Gastrocnemius medialis (tissue), 4 donors: ENCODE results near the gene SFSWAP. TPM values are rescaled to one million over a fixed set of nuclear protein-coding genes. Genes with fewer than 3 reads are reported as not detected.
"Not testable (repeated sequence)": the region's sequence is repeated elsewhere in the genome, so short reads cannot be mapped to it uniquely, and the experiment has no call there.

ENCODE experiments used
- ATAC-seq, 2 donors: fragments of 150-250 bp; one replicate each; pipeline ENCODE4 v1.9.1; 2016
- DNase-seq, 2 donors: peaks; one replicate each; pipeline ENCODE4 v3.0.0-alpha.2; 2019
- H3K27ac ChIP-seq, 4 donors: fragments of 200-600 bp; sonication (generic); 1 replicate in 1 of 4; 2 replicates in 3 of 4; pipeline ENCODE4 v1.5.1; 2016 to 2018; ENCODE audit warnings: mild to moderate bottlenecking in 2 of 4, moderate library complexity in 1 of 4
- H3K27me3 ChIP-seq, 3 donors: fragments of 200-600 bp; sonication (generic) in 2 of 3; 1 replicate in 1 of 3; 2 replicates in 2 of 3; pipeline versions ENCODE4 v1.5.1 to v1.6.0; 2016 to 2019; ENCODE audit warnings: mild to moderate bottlenecking in 1 of 3, moderate library complexity in 1 of 3
- H3K36me3 ChIP-seq, 2 donors: fragments of 200-600 bp; sonication (generic) in 1 of 2; one replicate each; pipeline ENCODE4 v1.5.1; 2017 to 2018
- H3K4me1 ChIP-seq, 2 donors: fragments of 200-600 bp; sonication (generic) in 1 of 2; one replicate each; pipeline ENCODE4 v1.5.1; 2016 to 2017; ENCODE audit warnings: mild to moderate bottlenecking in 2 of 2
- H3K4me3 ChIP-seq, 4 donors: fragments of 200-600 bp; sonication (generic) in 3 of 4; 1 replicate in 1 of 4; 2 replicates in 3 of 4; pipeline ENCODE4 v1.5.1; 2016 to 2019; ENCODE audit warnings: mild to moderate bottlenecking in 2 of 4
- H3K9me3 ChIP-seq, 3 donors: fragments of 200-600 bp; sonication (generic) in 2 of 3; 1 replicate in 1 of 3; 2 replicates in 2 of 3; pipeline ENCODE4 v1.5.1; 2016 to 2019
- POLR2A ChIP-seq, 2 donors: fragments of 450-650 bp; IDR thresholded peaks; one replicate each; pipeline ENCODE4 v1.6.1; 2017; ENCODE audit warnings: antibody characterized with exemption in 2 of 2, mild to moderate bottlenecking in 2 of 2, moderate library complexity in 2 of 2
- in situ Hi-C, 4 donors: fragments of 200-750 bp; cut with MboI; loops; one replicate each; pipeline versions ENCODE4 v1.15.0 to v1.8.0; 2017; ENCODE audit warnings: low sequenced_read_pairs in 4 of 4
- intact Hi-C: fragments of 100-400 bp; cut with DNase I; formaldehyde crosslinking; loops from one replicate; pipeline ENCODE4 v1.15.1; 2023; ENCODE audit warnings: low total_unique reads
- total RNA-seq, 4 donors: library from RNA; depleted of rRNA; stranded (reverse); fragments of >200 nt; gene quantifications; one replicate each; pipeline versions ENCODE4 v1.1.0 to v1.2.3, GENCODE V29; 2016
- TF ChIP-seq, protein P1 (sequence below), 5 experiments: fragments of 450-650 bp in 3 of 5; fragments of 200-600 bp in 2 of 5; sonication (generic) in 2 of 5; IDR thresholded peaks in 4 of 5; conservative IDR thresholded peaks in 1 of 5; 1 replicate in 4 of 5; 2 replicates in 1 of 5; pipeline ENCODE4 v1.5.1; 2016 to 2019; ENCODE audit warnings: antibody characterized with exemption in 5 of 5, mild to moderate bottlenecking in 3 of 5, moderate library complexity in 3 of 5

SFSWAP gene
- total RNA-seq, 4 donors from 2014 or later = 18.0 to 29.7 (median 25.4) TPM

DNA sequence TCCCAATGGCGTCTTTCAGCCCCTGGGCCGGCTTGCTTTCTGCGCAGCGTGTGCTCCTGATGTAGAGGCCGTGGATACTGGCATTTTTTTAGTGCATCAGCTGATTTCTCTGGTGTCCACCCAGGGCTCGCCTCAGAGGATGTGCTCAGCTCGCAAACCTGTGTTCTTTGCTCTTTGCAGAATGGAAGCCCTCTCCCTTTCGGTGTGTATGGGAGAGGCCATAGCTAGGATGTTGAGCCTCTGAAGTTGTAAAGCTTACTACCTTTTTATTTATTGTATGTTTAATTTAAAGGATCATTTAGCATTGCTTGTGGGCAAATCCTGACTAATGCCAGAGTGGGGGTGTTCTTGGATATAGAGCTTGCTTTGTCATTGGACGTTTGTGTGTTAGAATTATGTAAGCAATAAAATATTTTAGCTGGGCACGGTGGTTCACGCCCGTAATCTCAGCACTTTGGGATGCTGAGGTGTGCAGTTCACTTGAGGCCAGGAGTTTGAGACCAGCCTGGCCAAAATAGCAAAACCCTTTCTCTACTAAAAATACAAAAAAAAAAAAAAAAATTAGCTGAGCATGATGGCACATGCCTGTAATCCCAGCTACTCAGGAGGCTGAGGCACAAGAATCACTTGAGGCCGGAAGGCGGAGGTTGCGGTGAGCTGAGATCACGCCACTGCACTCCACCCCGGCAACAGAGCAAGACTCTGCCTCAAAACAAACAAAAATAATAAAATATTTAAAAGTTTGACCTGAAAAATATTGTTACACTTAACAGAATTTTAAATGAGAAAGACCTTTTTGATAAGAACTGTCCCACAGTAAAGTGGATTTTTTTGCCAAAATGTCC lies 64.7 kb downstream of the SFSWAP start:
- no peak for ATAC-seq

DNA sequence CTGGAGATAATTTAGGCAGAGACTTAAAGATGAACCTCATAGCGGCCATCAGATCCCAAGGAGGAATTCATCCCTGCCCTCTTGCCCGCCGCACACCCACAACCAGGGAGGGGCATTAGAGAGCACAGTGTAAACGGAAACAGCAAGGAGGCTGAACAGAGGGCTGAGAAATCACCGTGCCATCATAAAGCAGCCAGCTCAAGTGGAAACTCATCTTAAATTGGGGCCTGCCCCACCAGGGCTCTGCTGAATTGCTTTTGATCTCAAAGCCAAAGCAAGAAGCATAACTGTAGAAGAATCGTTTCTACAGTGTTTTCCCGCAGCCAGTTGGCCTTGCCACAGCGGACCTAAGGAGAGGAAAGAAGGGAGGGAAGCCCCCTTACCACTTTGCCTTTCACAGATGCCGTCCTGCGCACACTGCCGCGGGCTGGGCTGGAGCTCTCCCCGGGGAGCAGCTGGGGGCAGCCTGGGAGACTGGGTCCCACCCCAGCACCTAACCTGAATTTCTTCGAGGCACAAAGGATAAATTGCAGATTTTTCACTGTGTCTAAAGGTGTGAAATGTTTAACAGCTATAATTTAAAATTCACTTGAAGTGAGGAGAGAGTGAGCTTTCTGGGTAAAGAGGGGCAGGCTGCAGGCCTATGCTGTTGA lies 65.5 kb downstream of the SFSWAP start:
- no peak for ATAC-seq
- in situ Hi-C loops = no loop called here
- peaks cover 0 to 44% of the 10 kb centered on the region in 2 donors for H3K36me3 ChIP-seq

More for the DNA sequence above, 64.7 kb downstream of the SFSWAP start:
- in situ Hi-C loops (no loop called here), intact Hi-C loops (no loop called here)
- DNase-seq = no peak
- peaks cover 0 to 49% of the 10 kb centered on the region in 2 donors for H3K36me3 ChIP-seq
- peaks cover 0 to 7% of the 10 kb centered on the region in 2 donors for H3K4me1 ChIP-seq
- no peaks in the 10 kb centered on the region for H3K9me3 ChIP-seq
- H3K27me3 ChIP-seq = no peaks in the 10 kb centered on the region
- peak overlapping the region in 1 of 4 donors; percentile 49 for H3K27ac ChIP-seq
- H3K4me3 ChIP-seq = no peak overlapping the region
- TF ChIP-seq, protein P1, sequence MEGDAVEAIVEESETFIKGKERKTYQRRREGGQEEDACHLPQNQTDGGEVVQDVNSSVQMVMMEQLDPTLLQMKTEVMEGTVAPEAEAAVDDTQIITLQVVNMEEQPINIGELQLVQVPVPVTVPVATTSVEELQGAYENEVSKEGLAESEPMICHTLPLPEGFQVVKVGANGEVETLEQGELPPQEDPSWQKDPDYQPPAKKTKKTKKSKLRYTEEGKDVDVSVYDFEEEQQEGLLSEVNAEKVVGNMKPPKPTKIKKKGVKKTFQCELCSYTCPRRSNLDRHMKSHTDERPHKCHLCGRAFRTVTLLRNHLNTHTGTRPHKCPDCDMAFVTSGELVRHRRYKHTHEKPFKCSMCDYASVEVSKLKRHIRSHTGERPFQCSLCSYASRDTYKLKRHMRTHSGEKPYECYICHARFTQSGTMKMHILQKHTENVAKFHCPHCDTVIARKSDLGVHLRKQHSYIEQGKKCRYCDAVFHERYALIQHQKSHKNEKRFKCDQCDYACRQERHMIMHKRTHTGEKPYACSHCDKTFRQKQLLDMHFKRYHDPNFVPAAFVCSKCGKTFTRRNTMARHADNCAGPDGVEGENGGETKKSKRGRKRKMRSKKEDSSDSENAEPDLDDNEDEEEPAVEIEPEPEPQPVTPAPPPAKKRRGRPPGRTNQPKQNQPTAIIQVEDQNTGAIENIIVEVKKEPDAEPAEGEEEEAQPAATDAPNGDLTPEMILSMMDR (IDR thresholded peaks at IDR 0.05 in 4 of 5, conservative IDR thresholded peaks at IDR 0.05 in 1 of 5) = no peak
- no peak for TF ChIP-seq POLR2A (IDR thresholded peaks at IDR 0.05)

DNA sequence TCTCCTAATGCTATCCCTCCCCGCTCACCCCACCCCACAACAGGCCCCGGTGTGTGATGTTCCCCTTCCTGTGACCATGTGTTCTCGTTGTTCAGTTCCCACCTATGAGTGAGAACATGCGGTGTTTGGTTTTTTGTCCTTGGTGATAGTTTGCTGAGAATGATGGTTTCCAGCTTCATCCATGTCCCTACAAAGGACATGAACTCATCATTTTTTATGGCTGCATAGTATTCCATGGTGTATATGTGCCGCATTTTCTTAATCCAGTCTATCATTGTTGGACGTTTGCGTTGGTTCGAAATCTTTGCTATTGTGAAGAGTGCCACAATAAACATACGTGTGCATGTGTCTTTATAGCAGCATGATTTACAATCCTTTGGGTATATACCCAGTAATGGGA lies 66.4 kb downstream of the SFSWAP start:
- H3K4me1 ChIP-seq, H3K27ac ChIP-seq, DNase-seq, intact Hi-C loops, H3K27me3 ChIP-seq, ATAC-seq, H3K9me3 ChIP-seq, in situ Hi-C loops, H3K4me3 ChIP-seq: not testable (repeated sequence)
- peaks cover 0 to 43% of the 10 kb centered on the region in 2 donors for H3K36me3 ChIP-seq

More for the DNA sequence above, 65.5 kb downstream of the SFSWAP start:
- TF ChIP-seq POLR2A (IDR thresholded peaks at IDR 0.05) = no peak
- TF ChIP-seq, protein P1 (IDR thresholded peaks at IDR 0.05 in 4 of 5, conservative IDR thresholded peaks at IDR 0.05 in 1 of 5) = no peak
- DNase-seq = no peak
- Histone ChIP-seq H3K4me3 (no peak overlapping the region), H3K9me3 (no peaks in the 10 kb centered on the region), H3K27me3 (no peaks in the 10 kb centered on the region), H3K4me1 (peaks cover 0 to 7% of the 10 kb centered on the region in 2 donors), H3K27ac (no peak overlapping the region)
- intact Hi-C loops = no loop called here

DNA sequence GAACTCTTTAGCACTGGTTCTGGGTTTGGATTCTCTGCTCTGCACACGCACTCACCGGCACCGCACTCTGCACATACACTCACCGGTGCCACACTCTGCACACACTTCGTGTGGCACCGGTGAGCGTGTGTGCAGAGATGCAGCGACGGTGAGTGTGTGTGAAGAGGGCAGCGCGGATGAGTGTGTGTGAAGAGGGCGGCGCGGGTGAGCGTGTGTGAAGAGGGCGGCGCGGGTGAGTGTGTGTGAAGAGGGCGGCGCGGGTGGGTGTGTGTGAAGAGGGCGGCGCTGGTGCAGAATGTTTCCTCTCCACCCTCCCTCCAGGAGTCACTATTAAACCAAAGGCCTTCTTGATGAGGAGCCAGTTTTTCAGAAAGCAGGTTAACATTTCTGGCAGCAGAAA lies 68.1 kb downstream of the SFSWAP start:
- no peak overlapping the region for H3K27ac ChIP-seq
- ATAC-seq = no peak
- H3K9me3 ChIP-seq = no peaks in the 10 kb centered on the region
- H3K4me1 ChIP-seq = peaks cover 10 to 15% of the 10 kb centered on the region in 2 donors
- H3K36me3 ChIP-seq = peaks cover 0 to 37% of the 10 kb centered on the region in 2 donors
- intact Hi-C loops = no loop called here
- no peak for DNase-seq
- TF ChIP-seq, protein P1 (IDR thresholded peaks at IDR 0.05 in 4 of 5, conservative IDR thresholded peaks at IDR 0.05 in 1 of 5) = no peak
- no peak for TF ChIP-seq POLR2A (IDR thresholded peaks at IDR 0.05)
- in situ Hi-C loops = no loop called here
- H3K4me3 ChIP-seq = no peak overlapping the region
- H3K27me3 ChIP-seq = no peaks in the 10 kb centered on the region

DNA sequence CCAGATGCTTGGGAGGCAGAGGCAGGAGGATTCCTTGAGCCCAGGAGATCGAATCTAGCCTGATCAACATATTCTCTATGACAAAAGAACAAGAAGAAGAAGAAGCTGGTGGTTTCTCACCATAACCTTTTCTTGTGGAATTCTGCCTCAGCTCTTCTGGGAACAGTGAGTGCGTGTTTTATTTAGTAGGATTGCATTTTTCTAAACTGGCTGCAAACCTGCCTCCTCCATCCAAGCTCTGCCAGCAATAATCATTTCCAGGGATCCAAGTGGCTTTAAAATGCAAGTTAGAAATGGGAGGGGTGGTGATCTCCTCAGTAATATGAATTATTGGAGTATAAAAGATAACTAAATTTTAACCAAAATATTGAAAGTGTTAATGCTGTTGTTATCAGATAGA lies 71.2 kb downstream of the SFSWAP start:
- Histone ChIP-seq H3K4me3 (no peak overlapping the region), H3K27ac (no peak overlapping the region), H3K4me1 (peaks cover 14 to 15% of the 10 kb centered on the region in 2 donors), H3K9me3 (no peaks in the 10 kb centered on the region), H3K27me3 (no peaks in the 10 kb centered on the region), H3K36me3 (peaks cover 0 to 52% of the 10 kb centered on the region in 2 donors)
- no peak for TF ChIP-seq POLR2A (IDR thresholded peaks at IDR 0.05)
- TF ChIP-seq, protein P1 (IDR thresholded peaks at IDR 0.05 in 4 of 5, conservative IDR thresholded peaks at IDR 0.05 in 1 of 5) = no peak
- intact Hi-C loops = no loop called here
- ATAC-seq = no peak
- in situ Hi-C loops = no loop called here
- no peak for DNase-seq
